ENCODE results near the gene COL24A1. TPM values are rescaled to one million over a fixed set of nuclear protein-coding genes. Genes with fewer than 3 reads are reported as not detected.
"Not testable (repeated sequence)": the region's sequence is repeated elsewhere in the genome, so short reads cannot be mapped to it uniquely, and the experiment has no call there.

Gene COL24A1
- total RNA-seq, 1 experiment from 2014 or later: 0.03 TPM

DNA sequence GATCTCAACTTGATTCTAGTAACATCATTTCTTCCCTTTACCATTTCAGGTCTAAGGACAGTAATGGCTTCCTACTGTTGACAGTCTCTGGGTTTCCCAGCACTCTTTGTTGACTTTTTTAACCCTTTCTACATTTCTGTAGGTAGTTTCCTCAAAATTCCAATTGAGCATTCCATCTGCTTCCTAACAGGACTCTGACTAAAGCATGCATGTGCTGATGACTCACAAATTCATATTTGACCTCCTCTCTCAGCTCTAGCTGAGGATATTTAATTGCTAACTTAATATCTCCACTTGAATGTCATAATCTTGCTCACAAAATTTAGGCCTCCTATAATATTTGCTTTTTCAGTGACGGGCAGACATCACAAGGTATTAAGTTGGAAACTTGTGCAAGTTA is 355.1 kb downstream of the COL24A1 start:
- Histone ChIP-seq H3K27ac (no peak overlapping the region), H3K9me3 (replicated peaks) (no peaks in the 10 kb centered on the region), H3K27me3 (replicated peaks) (0 out of 2 replicates have a peak, but pooled peaks cover 2% of the 10 kb centered on the region), H3K4me3 (no peak overlapping the region), H3K4me1 (replicated peaks) (no peaks in the 10 kb centered on the region), H3K36me3 (no peaks in the 10 kb centered on the region)
- no peak for DNase-seq (ENCODE audit: low read depth in 1 of 2, low spot score in 2 of 2)

DNA sequence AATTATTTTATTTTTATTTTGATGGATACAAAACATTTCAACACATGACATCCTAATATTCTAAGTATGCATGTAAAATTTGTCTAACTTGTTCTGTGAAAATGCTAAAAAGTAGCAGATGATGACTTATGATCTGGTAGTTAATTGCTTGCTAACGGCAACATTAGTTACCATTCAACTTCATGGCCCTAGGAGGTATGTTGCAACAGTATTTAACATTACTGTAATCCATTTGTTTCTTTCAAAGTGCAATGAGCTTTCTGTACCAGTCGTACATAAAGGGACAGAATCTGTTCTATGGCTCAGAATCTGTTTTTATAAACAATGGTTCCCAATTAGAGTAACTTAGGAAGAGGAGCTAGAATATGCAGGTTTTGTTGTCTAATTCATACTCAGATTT is 356.8 kb downstream of the COL24A1 start:
- Histone ChIP-seq H3K4me1 (replicated peaks) (no peaks in the 10 kb centered on the region), H3K4me3 (no peak overlapping the region), H3K36me3 (no peaks in the 10 kb centered on the region), H3K27ac (no peak overlapping the region), H3K9me3 (replicated peaks) (no peaks in the 10 kb centered on the region), H3K27me3 (replicated peaks) (no peaks in the 10 kb centered on the region)
- DNase-seq (ENCODE audit: low read depth in 1 of 2, low spot score in 2 of 2): no peak

DNA sequence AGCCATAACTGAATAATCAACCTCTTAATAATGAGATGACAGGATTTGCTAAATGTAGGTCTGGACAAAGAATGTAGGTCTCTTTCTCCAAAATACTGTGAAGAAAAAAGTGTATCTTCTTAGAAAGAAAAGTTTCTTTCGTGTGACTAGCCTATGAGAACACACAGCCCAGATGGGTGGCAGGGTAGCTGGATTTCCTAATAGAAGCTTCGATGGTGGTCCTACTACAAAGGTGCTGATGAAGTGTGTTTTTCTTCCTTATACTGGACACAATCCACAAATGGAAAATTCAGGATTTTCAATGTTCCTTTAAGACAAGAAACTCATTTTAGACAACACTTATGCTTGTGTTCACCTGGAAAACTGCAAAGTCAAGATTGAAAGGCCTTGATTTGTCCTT is 358.2 kb downstream of the COL24A1 start:
- Histone ChIP-seq H3K4me1 (replicated peaks) (no peaks in the 10 kb centered on the region), H3K4me3 (no peak overlapping the region), H3K36me3 (no peaks in the 10 kb centered on the region), H3K9me3 (replicated peaks) (no peaks in the 10 kb centered on the region), H3K27ac (no peak overlapping the region), H3K27me3 (replicated peaks) (no peaks in the 10 kb centered on the region)
- no peak for DNase-seq (ENCODE audit: low read depth in 1 of 2, low spot score in 2 of 2)

DNA sequence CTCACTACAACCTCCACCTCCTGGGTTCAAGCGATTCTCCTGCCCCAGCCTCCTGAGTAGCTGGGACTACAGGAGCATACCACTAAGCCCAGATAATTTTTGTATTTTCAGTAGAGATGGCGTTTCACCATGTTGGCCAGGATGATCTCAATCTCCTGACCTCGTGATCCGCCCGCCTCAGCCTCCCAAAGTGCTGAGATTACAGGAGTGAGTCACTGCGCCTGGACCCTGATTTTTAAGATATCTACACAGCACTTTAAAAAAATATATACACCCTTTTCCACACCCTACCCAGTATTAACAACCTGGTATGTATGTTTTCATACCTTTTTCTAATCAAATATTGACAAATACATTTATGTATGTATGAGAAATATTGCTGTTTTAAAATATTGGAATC is 379.6 kb downstream of the COL24A1 start:
- not testable (repeated sequence) for H3K36me3 ChIP-seq; H3K4me3 ChIP-seq; H3K4me1 ChIP-seq (replicated peaks); H3K27ac ChIP-seq; DNase-seq (ENCODE audit: low read depth in 1 of 2, low spot score in 2 of 2); H3K27me3 ChIP-seq (replicated peaks); H3K9me3 ChIP-seq (replicated peaks)

DNA sequence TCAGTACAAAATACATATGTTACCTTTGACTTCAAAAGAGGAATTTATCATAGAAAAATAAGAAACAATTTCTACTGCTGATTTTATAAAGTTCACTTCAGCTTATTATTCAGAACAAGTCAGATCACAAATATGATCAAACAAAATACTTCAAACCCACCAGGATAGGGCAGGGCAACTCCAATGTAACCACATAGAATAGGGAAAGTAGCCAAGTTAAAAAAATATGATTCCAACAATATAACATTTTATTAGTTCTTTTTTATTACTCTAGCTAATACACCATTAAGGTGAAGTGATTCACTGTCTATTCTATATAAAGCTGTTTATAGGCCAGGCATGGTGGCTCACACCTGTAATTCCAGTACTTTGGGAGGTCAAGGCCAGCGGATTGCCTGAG is 393.8 kb downstream of the COL24A1 start:
- Histone ChIP-seq H3K27me3 (replicated peaks) (no peaks in the 10 kb centered on the region), H3K36me3 (no peaks in the 10 kb centered on the region), H3K4me1 (replicated peaks) (no peaks in the 10 kb centered on the region), H3K4me3 (no peak overlapping the region), H3K9me3 (replicated peaks) (no peaks in the 10 kb centered on the region), H3K27ac (no peak overlapping the region)
- DNase-seq (ENCODE audit: low read depth in 1 of 2, low spot score in 2 of 2): no peak

DNA sequence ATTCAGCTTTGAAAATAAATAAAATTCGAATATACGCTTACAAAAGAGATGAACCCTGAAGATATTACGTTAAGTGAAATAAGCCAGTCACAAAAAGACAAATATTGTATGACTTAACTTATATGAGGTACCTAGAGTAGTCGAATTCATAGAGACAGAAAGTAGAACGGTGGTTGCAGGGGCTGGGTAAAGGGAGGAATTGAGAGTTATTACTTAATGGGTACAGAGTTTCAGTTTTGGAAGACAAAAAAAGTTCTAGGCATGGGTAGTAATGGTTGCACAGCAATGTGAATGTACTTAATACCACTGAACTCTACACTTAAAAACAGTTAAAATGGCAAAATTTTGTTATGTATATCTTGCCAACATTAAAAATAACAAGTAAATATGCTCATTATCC is 399.7 kb downstream of the COL24A1 start:
- DNase-seq (ENCODE audit: low read depth in 1 of 2, low spot score in 2 of 2): no peak
- no peaks in the 10 kb centered on the region for H3K27me3 ChIP-seq (replicated peaks)
- no peaks in the 10 kb centered on the region for H3K4me1 ChIP-seq (replicated peaks)

DNA sequence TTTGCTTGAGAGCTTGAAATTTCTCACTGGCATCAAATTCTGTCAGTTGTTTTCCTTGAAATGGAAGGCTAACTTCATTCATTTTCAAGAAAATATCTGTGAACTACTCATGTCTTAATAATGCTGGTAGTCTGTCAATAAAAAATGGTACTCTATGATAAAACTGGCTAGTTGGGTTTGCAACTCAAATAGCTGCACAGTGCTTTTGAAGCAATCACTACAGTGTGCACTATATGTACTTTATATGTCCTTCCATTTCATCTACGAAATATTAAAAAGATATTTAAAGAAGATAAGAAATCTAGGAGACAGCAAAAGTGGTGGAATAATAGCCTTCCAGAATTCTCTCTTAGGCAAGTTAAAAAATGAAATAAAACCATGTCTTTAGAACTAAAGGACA is 408.5 kb downstream of the COL24A1 start:
- no peaks in the 10 kb centered on the region for H3K9me3 ChIP-seq (replicated peaks)
- no peak overlapping the region for H3K27ac ChIP-seq
- H3K4me1 ChIP-seq (replicated peaks): no peaks in the 10 kb centered on the region
- no peak overlapping the region for H3K4me3 ChIP-seq
- no peaks in the 10 kb centered on the region for H3K27me3 ChIP-seq (replicated peaks)
- DNase-seq (ENCODE audit: low read depth in 1 of 2, low spot score in 2 of 2): no peak
- H3K36me3 ChIP-seq: no peaks in the 10 kb centered on the region

More for the DNA sequence above, 399.7 kb downstream of the COL24A1 start:
- H3K4me3 ChIP-seq: no peak overlapping the region
- H3K27ac ChIP-seq: no peak overlapping the region
- no peaks in the 10 kb centered on the region for H3K36me3 ChIP-seq
- H3K9me3 ChIP-seq (replicated peaks): no peaks in the 10 kb centered on the region

DNA sequence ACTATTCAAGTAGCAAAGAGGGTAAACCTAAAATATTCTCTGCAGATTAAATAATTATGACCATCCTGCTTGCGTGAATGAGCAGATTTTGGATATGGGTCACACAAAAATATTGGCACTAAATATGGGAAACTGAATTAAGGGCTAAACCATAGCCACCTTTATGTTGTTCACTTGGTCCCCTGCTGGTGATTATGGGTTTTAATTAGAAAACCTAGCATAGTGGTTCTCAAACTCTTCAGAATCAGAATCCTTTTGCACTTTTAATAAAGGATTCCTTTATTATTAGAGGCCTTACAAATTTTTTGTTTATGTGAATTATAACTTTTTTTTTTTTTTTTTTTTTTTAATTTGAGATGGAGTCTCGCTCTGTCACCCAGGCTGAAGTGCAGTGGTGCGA is 409.8 kb downstream of the COL24A1 start:
- Histone ChIP-seq H3K9me3 (replicated peaks) (no peaks in the 10 kb centered on the region), H3K36me3 (no peaks in the 10 kb centered on the region), H3K27me3 (replicated peaks) (no peaks in the 10 kb centered on the region), H3K4me3 (no peak overlapping the region), H3K4me1 (replicated peaks) (no peaks in the 10 kb centered on the region), H3K27ac (no peak overlapping the region)
- no peak for DNase-seq (ENCODE audit: low read depth in 1 of 2, low spot score in 2 of 2)

DNA sequence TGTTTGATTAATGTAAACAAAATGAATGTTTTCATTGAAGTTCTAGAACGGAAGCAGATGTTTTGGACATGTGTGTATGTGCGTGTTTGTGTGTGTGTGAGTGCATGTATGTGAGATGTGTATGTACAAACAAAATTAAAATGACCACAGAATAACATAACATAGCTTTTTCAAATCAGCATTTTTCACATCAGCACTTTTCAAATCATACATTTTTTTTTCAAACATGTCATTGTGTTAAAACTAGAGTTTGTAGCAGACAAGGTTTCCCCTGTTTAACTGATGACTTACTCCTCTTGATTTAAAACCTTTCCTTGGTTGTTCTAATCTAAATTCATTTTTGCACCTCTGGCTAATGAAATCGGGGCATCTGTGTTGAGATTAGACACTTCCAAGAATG is 412.8 kb downstream of the COL24A1 start:
- H3K4me3 ChIP-seq: no peak overlapping the region
- no peak for DNase-seq (ENCODE audit: low read depth in 1 of 2, low spot score in 2 of 2)
- H3K27ac ChIP-seq: no peak overlapping the region
- no peaks in the 10 kb centered on the region for H3K36me3 ChIP-seq
- H3K4me1 ChIP-seq (replicated peaks): no peaks in the 10 kb centered on the region
- no peaks in the 10 kb centered on the region for H3K9me3 ChIP-seq (replicated peaks)
- H3K27me3 ChIP-seq (replicated peaks): peaks cover 3% of the 10 kb centered on the region; the same call in 1 of the 2 replicates

DNA sequence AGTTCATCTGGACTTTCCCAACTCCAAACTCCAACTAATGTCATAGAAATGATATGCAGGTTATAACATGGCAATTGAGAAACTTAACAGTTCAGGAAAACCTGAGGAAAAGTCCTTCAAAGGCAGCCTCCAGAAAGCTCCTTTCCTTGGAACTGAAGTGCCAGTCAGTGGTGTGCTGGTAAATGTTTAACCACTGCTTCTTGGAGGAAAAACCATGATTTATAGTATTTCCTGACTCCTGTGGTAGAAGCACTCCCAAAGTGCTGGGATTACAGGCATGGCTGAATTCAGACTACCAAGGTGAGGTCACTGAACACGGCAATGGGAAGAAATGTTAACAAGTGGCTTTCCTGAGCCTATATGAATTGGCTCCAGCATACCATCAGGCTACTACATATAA is 421.6 kb downstream of the COL24A1 start:
- Histone ChIP-seq H3K27ac (no peak overlapping the region), H3K4me1 (replicated peaks) (no peaks in the 10 kb centered on the region), H3K9me3 (replicated peaks) (no peaks in the 10 kb centered on the region), H3K4me3 (no peak overlapping the region), H3K27me3 (replicated peaks) (peaks cover 23% of the 10 kb centered on the region), H3K36me3 (no peaks in the 10 kb centered on the region)
- no peak for DNase-seq (ENCODE audit: low read depth in 1 of 2, low spot score in 2 of 2)

DNA sequence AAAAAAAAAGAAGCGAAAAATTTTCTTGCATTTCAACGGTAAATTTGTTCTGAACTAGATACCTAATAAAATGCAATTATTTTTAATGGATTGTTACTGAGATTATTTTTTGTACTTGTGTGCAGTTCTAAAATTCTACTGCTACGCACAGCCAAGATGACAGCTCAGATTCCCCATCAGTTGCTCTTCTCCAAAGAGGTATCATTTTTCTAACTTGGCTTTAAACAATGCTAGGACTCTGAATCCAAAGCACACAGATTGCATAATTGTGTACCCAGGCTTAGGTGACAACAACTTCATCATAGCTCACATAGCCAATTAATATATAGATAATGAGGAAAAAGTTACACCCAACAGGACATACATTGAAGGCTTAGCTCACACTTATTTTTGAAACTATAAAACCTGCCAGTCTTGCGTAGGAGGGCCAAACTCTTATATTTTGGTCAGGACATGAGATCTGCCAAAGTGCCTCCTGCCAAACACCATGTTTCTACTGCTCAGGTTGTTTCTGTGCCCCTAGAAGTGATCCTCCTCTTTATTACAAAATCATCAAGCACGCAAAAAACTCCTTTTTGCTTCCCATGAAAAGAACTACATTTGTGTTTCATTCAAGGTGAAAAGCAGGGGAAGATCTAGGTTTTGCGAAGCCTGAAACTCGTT is 437.8 kb downstream of the COL24A1 start:
- no peak overlapping the region for H3K27ac ChIP-seq
- DNase-seq (ENCODE audit: low read depth in 1 of 2, low spot score in 2 of 2): no peak
- H3K27me3 ChIP-seq (replicated peaks): no peaks in the 10 kb centered on the region
- peaks cover 7% of the 10 kb centered on the region; the same call in 1 of the 2 replicates for H3K9me3 ChIP-seq (replicated peaks)
- H3K4me1 ChIP-seq (replicated peaks): no peaks in the 10 kb centered on the region
- no peak overlapping the region for H3K4me3 ChIP-seq
- no peaks in the 10 kb centered on the region for H3K36me3 ChIP-seq

DNA sequence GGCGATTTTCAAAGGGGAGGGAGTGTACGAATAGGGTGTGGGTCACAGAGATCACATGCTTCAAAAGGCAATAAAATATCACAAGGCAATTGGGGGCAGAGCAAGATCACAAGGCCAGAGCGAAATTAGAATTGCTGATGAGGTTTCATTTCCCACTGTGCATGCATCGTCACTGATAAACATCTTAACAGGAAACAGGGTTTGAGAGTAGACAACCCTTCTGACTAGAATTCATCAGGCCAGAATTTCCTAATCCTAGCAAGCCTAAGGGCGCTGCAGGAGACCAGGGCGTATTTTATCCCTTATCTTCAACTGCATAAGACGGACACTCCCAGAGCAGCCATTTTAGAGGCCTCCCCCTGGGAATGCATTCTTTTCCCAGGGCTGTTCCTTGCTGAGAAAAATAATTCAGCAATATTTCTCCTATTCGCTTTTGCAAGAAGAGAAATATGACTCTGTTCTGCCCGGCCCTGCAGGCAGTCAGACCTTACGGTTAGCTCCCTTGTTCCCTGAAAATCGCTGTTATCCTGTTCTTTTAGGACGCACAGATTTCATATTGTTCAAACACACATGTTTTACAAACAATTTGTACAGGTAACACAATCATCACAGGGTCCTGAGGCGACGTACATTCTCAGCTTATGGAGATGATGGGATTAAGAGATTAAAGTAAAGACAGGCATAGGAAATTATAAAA is 442.0 kb downstream of the COL24A1 start:
- DNase-seq (ENCODE audit: low read depth in 1 of 2, low spot score in 2 of 2); H3K9me3 ChIP-seq (replicated peaks); H3K27ac ChIP-seq; H3K27me3 ChIP-seq (replicated peaks); H3K4me1 ChIP-seq (replicated peaks); H3K36me3 ChIP-seq; H3K4me3 ChIP-seq: not testable (repeated sequence)

DNA sequence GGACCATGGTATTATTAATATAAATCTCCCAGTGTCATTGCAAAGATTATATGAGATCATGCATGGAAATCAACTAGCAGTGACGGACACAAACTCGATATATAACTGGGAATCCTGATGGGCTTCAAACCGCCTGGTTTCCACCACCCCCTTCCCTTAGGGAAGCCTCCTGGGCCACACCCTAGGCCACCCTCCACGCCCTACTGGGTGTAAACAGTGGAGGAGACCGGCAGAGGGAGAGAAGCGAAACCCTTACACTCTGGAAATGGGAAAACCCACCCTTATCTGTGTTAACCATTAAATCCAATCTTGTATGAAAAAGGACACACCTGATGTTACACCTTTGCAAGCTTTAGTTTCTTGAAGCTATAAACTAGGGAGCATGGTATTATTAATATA is 447.7 kb downstream of the COL24A1 start:
- Histone ChIP-seq H3K27me3 (replicated peaks) (no peaks in the 10 kb centered on the region), H3K4me1 (replicated peaks) (peaks cover 10% of the 10 kb centered on the region), H3K9me3 (replicated peaks) (peaks cover 4% of the 10 kb centered on the region; the same call in 1 of the 2 replicates), H3K27ac (no peak overlapping the region), H3K4me3 (peak overlapping the region; percentile 65), H3K36me3 (peaks cover 29% of the 10 kb centered on the region)
- DNase-seq (ENCODE audit: low read depth in 1 of 2, low spot score in 2 of 2): no peak

DNA sequence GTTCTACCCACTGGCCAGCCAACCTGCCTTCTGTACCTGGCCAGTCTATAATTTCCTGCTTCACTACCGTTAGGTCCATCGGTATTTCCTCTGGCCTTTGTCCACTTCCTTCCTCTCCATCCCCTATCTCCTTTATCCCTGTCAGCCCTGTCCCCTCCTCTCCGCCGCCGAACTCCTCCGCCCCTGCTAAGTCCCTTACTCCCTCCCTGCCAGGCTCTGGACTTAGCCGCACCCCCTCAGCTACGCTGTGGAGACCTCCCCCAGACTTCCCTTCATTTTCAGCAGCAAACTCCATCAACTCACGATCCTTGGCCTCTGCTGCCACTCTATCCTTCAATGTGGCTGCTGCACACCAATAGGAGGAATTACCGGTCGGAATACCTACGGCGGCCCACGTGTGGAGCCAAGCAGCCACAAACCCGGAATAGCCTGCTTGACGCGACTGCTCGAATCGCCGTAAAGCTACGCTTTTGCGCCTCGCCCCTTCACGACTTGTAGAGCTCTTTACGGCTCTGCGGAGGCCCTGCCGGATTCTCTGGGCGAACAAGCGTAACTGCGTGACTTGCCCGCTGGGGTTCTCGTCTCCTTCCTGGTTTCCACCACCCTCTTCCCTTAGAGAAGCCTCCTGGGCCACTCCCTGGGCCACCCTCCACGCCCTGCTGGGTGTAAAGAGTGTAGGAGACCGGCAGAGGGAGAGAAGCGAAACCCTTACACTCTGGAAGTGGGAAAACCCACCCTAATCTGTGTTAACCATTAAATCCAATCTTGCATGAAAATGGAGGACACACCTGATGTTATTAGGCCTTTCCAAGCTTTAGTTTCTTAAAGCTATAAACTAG is 448.4 kb downstream of the COL24A1 start, which contains the start of gene ZNHIT6:
Gene ZNHIT6 (minus strand): TSS at position 444 of the 839 bp plus-strand sequence. CDS start 149 bp downstream, at position 295.
- peaks cover 10% of the 10 kb centered on the region for H3K4me1 ChIP-seq (replicated peaks)
- no peaks in the 10 kb centered on the region for H3K9me3 ChIP-seq (replicated peaks)
- DNase-seq (ENCODE audit: low read depth in 1 of 2, low spot score in 2 of 2): peak; percentile 94 to 97
- H3K27me3 ChIP-seq (replicated peaks): no peaks in the 10 kb centered on the region
- peak within 1 kb of the TSS; percentile 32 for H3K27ac ChIP-seq
- peaks cover 30% of the 10 kb centered on the region for H3K36me3 ChIP-seq
- H3K4me3 ChIP-seq: peak within 1 kb of the TSS; percentile 65
